OCI-LY1 (cell line): ENCODE measurements around the gene WIPF3.

Experiments used
- H2AFZ ChIP-seq: fragments of 200-600 bp; sonication (generic), shearing (Covaris generic); 2 replicates; pipeline ENCODE4 v1.6.0; 2014; ENCODE audit warnings: antibody characterized with exemption, mild to moderate bottlenecking, low read length
- H3F3A ChIP-seq: fragments of 200-600 bp; sonication (generic), shearing (Covaris generic); 2 replicates; pipeline ENCODE4 v1.6.0; 2014; ENCODE audit warnings: mild to moderate bottlenecking, antibody characterized with exemption, low read length, moderate library complexity; ENCODE audit not compliant: insufficient read depth
- H3K27ac ChIP-seq: fragments of 200-600 bp; sonication (generic); 2 replicates; pipeline ENCODE4 v1.5.1; 2014; ENCODE audit warnings: low read length, mixed run types, mild to moderate bottlenecking, low read depth; ENCODE audit not compliant: poor library complexity, severe bottlenecking
- H3K27me3 ChIP-seq: fragments of 200-600 bp; sonication (generic); 2 replicates; pipeline ENCODE4 v1.6.0; 2014; ENCODE audit warnings: antibody characterized with exemption, mild to moderate bottlenecking, low read length, moderate library complexity; ENCODE audit not compliant: insufficient read depth
- H3K36me3 ChIP-seq: fragments of 200-600 bp; sonication (generic); 2 replicates; pipeline ENCODE4 v1.6.1; 2014; ENCODE audit warnings: mild to moderate bottlenecking, antibody characterized with exemption, low read length, moderate library complexity, mixed read lengths; ENCODE audit not compliant: insufficient read depth
- H3K4me1 ChIP-seq: fragments of 200-600 bp; sonication (generic); 2 replicates; pipeline ENCODE4 v1.5.1; 2014; ENCODE audit warnings: mild to moderate bottlenecking, low read length, moderate library complexity; ENCODE audit not compliant: insufficient read depth, severe bottlenecking
- H3K4me2 ChIP-seq: fragments of 200-600 bp; sonication (generic), shearing (Covaris generic); 2 replicates; pipeline ENCODE4 v1.6.1; 2014; ENCODE audit warnings: low read length
- H3K4me3 ChIP-seq: fragments of 200-600 bp; sonication (generic); 2 replicates; pipeline ENCODE4 v1.5.1; 2014; ENCODE audit warnings: low read length, low read depth, mild to moderate bottlenecking, mixed read lengths; ENCODE audit not compliant: poor library complexity, severe bottlenecking
- H3K79me2 ChIP-seq: fragments of 200-600 bp; shearing (Covaris generic); 2 replicates; pipeline ENCODE4 v1.6.1; 2016; ENCODE audit warnings: mixed run types, low read length, mixed read lengths; ENCODE audit not compliant: insufficient read depth
- H3K9ac ChIP-seq: fragments of 200-600 bp; sonication (generic), shearing (Covaris generic); 2 replicates; pipeline ENCODE4 v1.6.1; 2014; ENCODE audit warnings: mild to moderate bottlenecking, low read length, mixed read lengths
- H3K9me2 ChIP-seq: fragments of 200-600 bp; sonication (generic), shearing (Covaris generic); 2 replicates; pipeline ENCODE4 v1.6.1; 2014; ENCODE audit warnings: low read depth, mild to moderate bottlenecking, low read length, mixed read lengths
- H3K9me3 ChIP-seq: fragments of 200-600 bp; shearing (Covaris generic); 2 replicates; pipeline ENCODE4 v1.6.1; 2014; ENCODE audit warnings: low read length, mixed read lengths
- H4K20me1 ChIP-seq: fragments of 200-600 bp; sonication (generic), shearing (Covaris generic); 2 replicates; pipeline ENCODE4 v1.6.0; 2016; ENCODE audit warnings: mild to moderate bottlenecking, low read length; ENCODE audit not compliant: insufficient read depth
- CTCF ChIP-seq: fragments of 200-600 bp; sonication (generic), shearing (Covaris generic); IDR thresholded peaks from 2 replicates; pipeline ENCODE4 v1.5.1; 2017; ENCODE audit warnings: mild to moderate bottlenecking, antibody characterized with exemption, low read length, moderate library complexity, mixed read lengths
- EZH2 ChIP-seq: fragments of 200-600 bp; sonication (generic), shearing (Covaris generic); IDR thresholded peaks from 2 replicates; pipeline ENCODE4 v1.8.0; 2017; ENCODE audit warnings: borderline replicate concordance, mixed run types, mild to moderate bottlenecking, antibody characterized with exemption, low read length, moderate library complexity, mixed read lengths

Gene WIPF3

DNA sequence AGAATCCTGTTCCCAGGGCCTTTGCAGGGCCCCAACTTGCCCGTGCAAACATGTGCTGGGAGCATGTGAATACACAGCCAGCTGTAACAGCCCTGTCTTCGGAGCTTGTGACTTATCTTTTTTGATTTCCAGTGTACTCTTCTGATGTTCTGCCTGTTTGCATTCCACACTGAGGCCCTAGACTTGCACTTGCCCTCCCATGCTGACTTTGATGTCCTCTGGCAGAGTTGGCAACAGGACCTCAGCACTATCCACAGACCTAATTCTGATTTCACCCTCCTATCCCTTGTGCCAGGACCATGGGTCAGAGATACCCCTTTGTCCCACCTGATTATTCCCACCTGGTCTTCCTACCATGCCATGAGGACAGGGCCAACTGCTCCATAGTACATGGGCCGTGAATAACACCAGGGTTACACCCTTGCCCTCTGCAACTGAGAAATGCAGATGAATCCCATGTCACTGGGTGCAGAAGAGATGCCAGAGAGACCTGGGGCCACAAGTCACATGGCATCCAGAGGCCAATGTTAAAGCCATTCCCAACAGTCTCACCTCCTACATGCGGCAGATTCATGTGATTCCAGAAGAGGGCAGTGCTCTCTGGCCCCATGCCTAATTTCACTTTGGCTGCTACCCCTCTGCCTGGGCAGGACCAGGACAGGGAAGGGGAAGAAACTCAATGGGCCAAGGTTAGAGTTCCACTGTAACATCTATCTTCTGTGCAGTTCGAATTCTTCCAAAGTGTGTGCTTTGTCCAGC lies 140.3 kb downstream of the WIPF3 start:
- peaks cover 15% of the 10 kb centered on the region for H3K9me3 ChIP-seq
- no peak overlapping the region for H3K27ac ChIP-seq
- TF ChIP-seq EZH2 (no peak), CTCF (peak; percentile 34; the same call in 1 of the 2 replicates)
- H3F3A ChIP-seq, result no peaks in the 10 kb centered on the region
- no peak overlapping the region for H3K4me2 ChIP-seq
- peaks cover 91% of the 10 kb centered on the region for H3K36me3 ChIP-seq
- no peaks in the 10 kb centered on the region for H4K20me1 ChIP-seq
- no peak overlapping the region for H3K4me3 ChIP-seq
- H3K27me3 ChIP-seq, result no peaks in the 10 kb centered on the region
- no peaks in the 10 kb centered on the region for H3K4me1 ChIP-seq
- no peak overlapping the region for H2AFZ ChIP-seq
- no peaks in the 10 kb centered on the region for H3K9me2 ChIP-seq
- no peak overlapping the region for H3K9ac ChIP-seq
- H3K79me2 ChIP-seq, result no peaks in the 10 kb centered on the region

DNA sequence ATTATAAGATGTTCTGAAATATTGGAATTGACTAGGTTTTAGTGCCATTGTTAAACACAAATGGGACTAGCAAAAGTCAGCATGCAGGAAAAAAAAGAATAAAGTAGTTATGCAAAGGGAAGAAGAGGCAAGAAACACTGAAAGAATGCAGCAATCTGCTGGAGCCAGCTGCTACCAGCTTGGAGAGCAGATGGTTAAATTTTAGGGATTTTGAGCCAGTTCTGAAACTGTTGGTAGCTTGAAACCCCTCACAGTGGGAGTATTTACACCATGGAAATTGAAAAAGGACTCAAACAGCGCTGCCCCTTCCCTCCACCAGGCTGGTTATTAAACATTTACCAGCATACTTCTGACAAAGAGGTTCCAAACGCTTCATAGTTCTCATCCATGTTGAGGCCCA lies 142.3 kb downstream of the WIPF3 start:
- no peak overlapping the region for H2AFZ ChIP-seq
- TF ChIP-seq EZH2, result no peak
- TF ChIP-seq CTCF, result no peak
- no peak overlapping the region for H3K27ac ChIP-seq
- no peaks in the 10 kb centered on the region for H3K79me2 ChIP-seq
- H3K4me3 ChIP-seq, result no peak overlapping the region
- H3K27me3 ChIP-seq, result no peaks in the 10 kb centered on the region
- no peak overlapping the region for H3K9ac ChIP-seq
- H3K9me3 ChIP-seq, result peaks cover 19% of the 10 kb centered on the region
- H3K36me3 ChIP-seq, result peaks cover 91% of the 10 kb centered on the region
- H3K4me1 ChIP-seq, result no peaks in the 10 kb centered on the region
- H3K9me2 ChIP-seq, result no peaks in the 10 kb centered on the region
- H4K20me1 ChIP-seq, result no peaks in the 10 kb centered on the region
- H3K4me2 ChIP-seq, result no peak overlapping the region
- no peaks in the 10 kb centered on the region for H3F3A ChIP-seq

- no peaks in the 10 kb centered on the region for H3K4me1 ChIP-seq
- no peak overlapping the region for H3K4me2 ChIP-seq
- peaks cover 19% of the 10 kb centered on the region for H3K9me3 ChIP-seq
- no peaks in the 10 kb centered on the region for H4K20me1 ChIP-seq
- H3K27ac ChIP-seq, result no peak overlapping the region
- H3F3A ChIP-seq, result no peaks in the 10 kb centered on the region
- no peaks in the 10 kb centered on the region for H3K9me2 ChIP-seq
- no peak overlapping the region for H2AFZ ChIP-seq
- H3K4me3 ChIP-seq, result no peak overlapping the region
- no peaks in the 10 kb centered on the region for H3K79me2 ChIP-seq
- peaks cover 89% of the 10 kb centered on the region for H3K36me3 ChIP-seq
- no peak overlapping the region for H3K9ac ChIP-seq
- H3K27me3 ChIP-seq, result no peaks in the 10 kb centered on the region
- no peak for TF ChIP-seq CTCF
- TF ChIP-seq EZH2, result no peak
These were observed 144.2 kb downstream of the WIPF3 start for GRCh38 chr7:29950480-29950879.
